ENCODE data around the gene CDR2.

Gene CDR2

GRCh38 chr16:22297114-22297870 lies 77.1 kb downstream of the CDR2 start, which contains the start of gene POLR3E:
POLR3E (plus strand) TSS chr16:22297409; CDS start chr16:22302969, 5,560 bp downstream.
- peak within 1 kb of the TSS; percentile 86 for H3K4me3 ChIP-seq (ENCODE audit: low read depth, low read length)
- in situ Hi-C loops (cut with HindIII; ENCODE audit: low sequenced_read_pairs): no loop called here
- peak; percentile 99 for DNase-seq (ENCODE audit: low read depth, low spot score)
- TF ChIP-seq CTCF (IDR thresholded peaks at IDR 0.05; ENCODE audit: low read depth, low read length): peak; percentile 88

- in situ Hi-C loops (cut with HindIII; ENCODE audit: low sequenced_read_pairs): no loop called here
- TF ChIP-seq CTCF (IDR thresholded peaks at IDR 0.05; ENCODE audit: low read depth, low read length): no peak
- H3K4me3 ChIP-seq (ENCODE audit: low read depth, low read length): peak overlapping the region; percentile 74
- peak; percentile 24 for DNase-seq (ENCODE audit: low read depth, low spot score)
These were observed 78.0 kb downstream of the CDR2 start for GRCh38 chr16:22296225-22297113.
